Ascending aorta (tissue), 2 donors: ENCODE measurements around the gene CREBRF. TPM values are rescaled to one million over a fixed set of nuclear protein-coding genes. Genes with fewer than 3 reads are reported as not detected.

Experiments used
- DNase-seq, 2 donors: peaks; one replicate each; pipeline ENCODE4 v3.0.0-alpha.2; 2019; ENCODE audit warnings: low spot score in 2 of 2
- H3K27ac ChIP-seq, 2 donors: fragments of 200-600 bp; sonication (generic); one replicate each; pipeline ENCODE4 v1.5.1; 2016 to 2017; ENCODE audit warnings: mild to moderate bottlenecking in 1 of 2
- H3K27me3 ChIP-seq: fragments of 200-600 bp; sonication (generic); one replicate; pipeline ENCODE4 v1.5.1; 2017
- H3K36me3 ChIP-seq, 2 donors: fragments of 200-600 bp; sonication (generic); one replicate each; pipeline ENCODE4 v1.5.1; 2016
- H3K4me1 ChIP-seq, 2 donors: fragments of 200-600 bp; sonication (generic); one replicate each; pipeline ENCODE4 v1.5.1; 2016 to 2017; ENCODE audit warnings: mild to moderate bottlenecking in 1 of 2
- H3K4me3 ChIP-seq, 2 donors: fragments of 200-600 bp; sonication (generic); one replicate each; pipeline ENCODE4 v1.5.1; 2016 to 2017; ENCODE audit warnings: mild to moderate bottlenecking in 1 of 2
- H3K9me3 ChIP-seq, 2 donors: fragments of 200-600 bp; sonication (generic); one replicate each; pipeline ENCODE4 v1.5.1; 2016
- intact Hi-C: fragments of 100-400 bp; cut with DNase I; formaldehyde crosslinking; loops from one replicate; pipeline ENCODE4 v1.15.1; 2023
- total RNA-seq: library from RNA; depleted of rRNA; stranded (reverse); fragments of >200 nt; gene quantifications from one replicate; pipeline ENCODE4 v1.1.0, GENCODE V29; 2016
- TF ChIP-seq, protein P1 (sequence below), 3 experiments: fragments of 200-600 bp in 2 of 3; fragments of 450-650 bp in 1 of 3; sonication (generic) in 2 of 3; IDR thresholded peaks; one replicate each; pipeline ENCODE4 v1.5.1; 2016 to 2019; ENCODE audit warnings: antibody characterized with exemption in 3 of 3, mild to moderate bottlenecking in 1 of 3, moderate library complexity in 1 of 3

Gene CREBRF
- total RNA-seq, 1 donor from 2014 or later: 16.3 TPM

GRCh38 chr5:173175523-173175922 is 119.4 kb downstream of the CREBRF start:
- no peak for DNase-seq
- H3K27ac ChIP-seq: no peak overlapping the region
- intact Hi-C loops: no loop called here
- no peaks in the 10 kb centered on the region for H3K27me3 ChIP-seq
- TF ChIP-seq, protein P1, sequence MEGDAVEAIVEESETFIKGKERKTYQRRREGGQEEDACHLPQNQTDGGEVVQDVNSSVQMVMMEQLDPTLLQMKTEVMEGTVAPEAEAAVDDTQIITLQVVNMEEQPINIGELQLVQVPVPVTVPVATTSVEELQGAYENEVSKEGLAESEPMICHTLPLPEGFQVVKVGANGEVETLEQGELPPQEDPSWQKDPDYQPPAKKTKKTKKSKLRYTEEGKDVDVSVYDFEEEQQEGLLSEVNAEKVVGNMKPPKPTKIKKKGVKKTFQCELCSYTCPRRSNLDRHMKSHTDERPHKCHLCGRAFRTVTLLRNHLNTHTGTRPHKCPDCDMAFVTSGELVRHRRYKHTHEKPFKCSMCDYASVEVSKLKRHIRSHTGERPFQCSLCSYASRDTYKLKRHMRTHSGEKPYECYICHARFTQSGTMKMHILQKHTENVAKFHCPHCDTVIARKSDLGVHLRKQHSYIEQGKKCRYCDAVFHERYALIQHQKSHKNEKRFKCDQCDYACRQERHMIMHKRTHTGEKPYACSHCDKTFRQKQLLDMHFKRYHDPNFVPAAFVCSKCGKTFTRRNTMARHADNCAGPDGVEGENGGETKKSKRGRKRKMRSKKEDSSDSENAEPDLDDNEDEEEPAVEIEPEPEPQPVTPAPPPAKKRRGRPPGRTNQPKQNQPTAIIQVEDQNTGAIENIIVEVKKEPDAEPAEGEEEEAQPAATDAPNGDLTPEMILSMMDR (IDR thresholded peaks at IDR 0.05): no peak
- no peaks in the 10 kb centered on the region for H3K9me3 ChIP-seq
- H3K4me1 ChIP-seq: no peaks in the 10 kb centered on the region
- H3K4me3 ChIP-seq: no peak overlapping the region
- H3K36me3 ChIP-seq: no peaks in the 10 kb centered on the region

GRCh38 chr5:173178369-173178910 is 122.3 kb downstream of the CREBRF start:
- Histone ChIP-seq H3K36me3 (no peaks in the 10 kb centered on the region), H3K4me3 (no peak overlapping the region), H3K4me1 (no peaks in the 10 kb centered on the region), H3K27ac (no peak overlapping the region), H3K9me3 (no peaks in the 10 kb centered on the region), H3K27me3 (no peaks in the 10 kb centered on the region)
- TF ChIP-seq, protein P1 (IDR thresholded peaks at IDR 0.05): no peak
- DNase-seq: no peak
- intact Hi-C loops: no loop called here

DNA sequence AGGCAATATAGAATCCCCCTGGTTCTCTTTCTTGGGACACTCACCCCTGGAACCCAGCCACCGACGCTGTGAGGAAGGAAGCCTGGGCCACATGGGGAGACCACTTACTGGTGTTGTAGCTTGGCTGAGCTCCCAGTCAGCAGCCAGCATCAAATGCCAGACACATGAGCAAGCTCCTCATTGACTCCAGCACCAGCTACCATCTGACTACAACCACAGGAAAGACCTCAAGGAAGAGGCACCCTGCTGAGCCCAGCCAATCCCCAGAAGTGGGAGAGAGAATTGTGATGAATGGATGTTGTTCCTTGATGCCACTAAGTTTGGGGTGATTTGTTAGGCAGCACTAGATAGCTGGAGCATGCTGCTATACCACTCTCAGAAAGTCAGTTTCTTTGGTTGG is 124.2 kb downstream of the CREBRF start:
- no peak overlapping the region for H3K27ac ChIP-seq
- H3K4me3 ChIP-seq: no peak overlapping the region
- intact Hi-C loops: no loop called here
- no peaks in the 10 kb centered on the region for H3K4me1 ChIP-seq
- DNase-seq: no peak
- H3K27me3 ChIP-seq: no peaks in the 10 kb centered on the region
- H3K9me3 ChIP-seq: no peaks in the 10 kb centered on the region
- H3K36me3 ChIP-seq: no peaks in the 10 kb centered on the region
- TF ChIP-seq, protein P1 (IDR thresholded peaks at IDR 0.05): no peak

DNA sequence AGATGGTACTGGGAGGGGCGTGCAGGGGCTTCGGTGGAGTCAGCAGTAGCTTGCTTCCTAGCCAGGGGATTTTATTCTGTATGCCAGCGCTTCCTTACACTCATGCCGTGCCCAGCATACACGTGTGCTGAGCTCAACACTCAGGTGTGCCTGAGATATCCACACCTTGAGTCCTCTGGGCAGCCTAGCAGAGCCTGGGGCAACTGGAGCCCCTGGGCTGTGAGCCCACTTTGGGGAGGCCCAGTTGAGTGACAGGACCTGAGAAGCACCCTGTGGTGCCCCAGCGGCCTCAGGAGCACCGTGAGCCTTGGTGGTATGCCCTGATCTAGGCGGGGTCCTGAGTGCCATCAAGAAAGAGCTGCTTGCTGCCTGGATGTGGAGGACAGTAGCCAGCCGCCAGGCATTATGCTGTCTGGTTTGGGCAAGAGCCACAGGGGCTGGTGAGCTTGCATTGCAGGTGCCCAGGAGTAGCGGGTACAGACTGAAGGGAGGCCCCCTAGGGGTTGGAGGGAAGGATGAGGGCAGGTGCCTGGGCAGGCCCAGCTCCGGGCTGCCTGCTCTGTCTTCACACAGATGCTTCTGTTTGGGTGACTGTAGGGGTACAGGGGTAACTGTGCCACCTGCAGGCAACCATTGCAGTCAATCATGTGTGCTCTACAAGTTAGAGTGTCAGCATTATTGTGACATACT is 131.0 kb downstream of the CREBRF start:
- Histone ChIP-seq H3K27ac (no peak overlapping the region), H3K4me3 (no peak overlapping the region), H3K36me3 (no peaks in the 10 kb centered on the region), H3K9me3 (no peaks in the 10 kb centered on the region), H3K27me3 (no peaks in the 10 kb centered on the region), H3K4me1 (no peaks in the 10 kb centered on the region)
- TF ChIP-seq, protein P1 (IDR thresholded peaks at IDR 0.05): no peak
- no peak for DNase-seq
- intact Hi-C loops: no loop called here

GRCh38 chr5:173188280-173188679 is 132.1 kb downstream of the CREBRF start:
- intact Hi-C loops: no loop called here
- Histone ChIP-seq H3K27ac (no peak overlapping the region), H3K4me3 (no peak overlapping the region), H3K36me3 (no peaks in the 10 kb centered on the region), H3K27me3 (no peaks in the 10 kb centered on the region), H3K4me1 (no peaks in the 10 kb centered on the region), H3K9me3 (no peaks in the 10 kb centered on the region)
- DNase-seq: no peak
- TF ChIP-seq, protein P1 (IDR thresholded peaks at IDR 0.05): no peak

Other genes with a start within 250 kb of the CREBRF start
- gene ERGIC1, start 222.1 kb upstream of the CREBRF start, total RNA-seq: 184 TPM
- gene RPL26L1, start 96.9 kb upstream of the CREBRF start, total RNA-seq: 0.75 TPM
- gene ATP6V0E1, start 72.6 kb upstream of the CREBRF start, total RNA-seq: 62.6 TPM
- 11.3 TPM for gene BNIP1, start 88.2 kb downstream of the CREBRF start, total RNA-seq
- gene NKX2-5, start 178.9 kb downstream of the CREBRF start, total RNA-seq: not detected